Activated naive CD8-positive, alpha-beta T cell treated with anti-CD3 and anti-CD28 coated beads, Interleukin-2, amount 10 ng/mL, durations not matched to agents 7 days and 5 days (primary cell): ENCODE results near the gene P2RY12. TPM values are rescaled to one million over a fixed set of nuclear protein-coding genes. Genes with fewer than 3 reads are reported as not detected.

Experiments used
- ATAC-seq: fragments of 150-1000 bp; cut with Tn5 transposase; one replicate; pipeline ENCODE4 v1.10.0; 2021; ENCODE audit warnings: low read depth, moderate library complexity
- POLR2A ChIA-PET: fragments of 350-600 bp; sonication (Branson Sonifier 250); formaldehyde crosslinking; loops from one replicate; lab custom pipeline; 2021; ENCODE audit warnings: antibody characterized with exemption; lab: Charles Lee
- DNase-seq: peaks from one replicate; pipeline ENCODE4 v3.0.0; 2021
- H3K27ac Mint-ChIP-seq: one replicate; pipeline ENCODE4 v1.8.0; 2022; ENCODE audit warnings: mild to moderate bottlenecking, mixed read lengths
- H3K27me3 Mint-ChIP-seq: one replicate; pipeline ENCODE4 v1.8.0; 2022; ENCODE audit warnings: mild to moderate bottlenecking, moderate library complexity, mixed read lengths
- H3K36me3 Mint-ChIP-seq: one replicate; pipeline ENCODE4 v1.8.0; 2021; ENCODE audit warnings: mild to moderate bottlenecking, mixed read lengths
- H3K4me1 Mint-ChIP-seq: one replicate; pipeline ENCODE4 v1.8.0; 2021; ENCODE audit warnings: mixed read lengths
- H3K4me3 Mint-ChIP-seq: one replicate; pipeline ENCODE4 v1.8.0; 2022; ENCODE audit warnings: mild to moderate bottlenecking, moderate library complexity, mixed read lengths
- H3K9me3 Mint-ChIP-seq: one replicate; pipeline ENCODE4 v1.8.0; 2021; ENCODE audit warnings: mixed read lengths
- total RNA-seq, 2 experiments: library from RNA; stranded (reverse); gene quantifications; one replicate each; pipeline ENCODE4 v1.2.3, GENCODE V29; 2021

P2RY12 gene
- total RNA-seq, 2 experiments from 2014 or later: not detected

- DNase-seq: no peak
- Mint-ChIP-seq H3K9me3 (no peaks in the 10 kb centered on the region), H3K36me3 (no peaks in the 10 kb centered on the region), H3K27me3 (peaks cover 17% of the 10 kb centered on the region), H3K27ac (no peak overlapping the region), H3K4me1 (peaks cover 4% of the 10 kb centered on the region), H3K4me3 (no peak overlapping the region)
- ATAC-seq: no peak
- POLR2A ChIA-PET: no interaction called here
Measured at GRCh38 chr3:151351648-151352047, 32.9 kb downstream of the P2RY12 start.

DNA sequence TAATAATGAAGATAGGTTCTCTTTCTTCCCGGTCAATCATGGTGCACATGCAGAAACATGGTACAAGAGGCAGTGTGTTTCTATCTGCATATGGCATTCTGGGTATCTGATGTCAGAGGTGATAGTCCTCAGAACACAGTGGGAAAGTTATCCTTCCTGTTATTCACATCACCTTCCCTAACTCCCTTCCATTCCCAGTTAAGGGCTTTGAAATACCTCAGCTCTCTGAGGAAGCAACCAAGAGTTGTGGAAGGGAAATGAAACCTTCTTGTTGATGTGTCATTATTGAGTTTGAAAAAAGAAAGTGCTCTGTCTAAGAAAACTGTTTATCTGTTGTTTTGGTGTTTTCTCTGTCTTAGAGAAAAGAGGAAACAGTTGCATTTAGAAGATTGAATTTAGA lies 33.3 kb downstream of the P2RY12 start:
- H3K36me3 Mint-ChIP-seq: no peaks in the 10 kb centered on the region
- no peak for DNase-seq
- H3K9me3 Mint-ChIP-seq: no peaks in the 10 kb centered on the region
- no peak overlapping the region for H3K4me3 Mint-ChIP-seq
- H3K27me3 Mint-ChIP-seq: peaks cover 17% of the 10 kb centered on the region
- POLR2A ChIA-PET: no interaction called here
- no peak overlapping the region for H3K27ac Mint-ChIP-seq
- no peak for ATAC-seq
- H3K4me1 Mint-ChIP-seq: peaks cover 7% of the 10 kb centered on the region

GRCh38 chr3:151350656-151351055 lies 33.9 kb downstream of the P2RY12 start:
- peaks cover 7% of the 10 kb centered on the region for H3K4me1 Mint-ChIP-seq
- no peak for ATAC-seq
- H3K27ac Mint-ChIP-seq: no peak overlapping the region
- no peak for DNase-seq
- H3K9me3 Mint-ChIP-seq: no peaks in the 10 kb centered on the region
- POLR2A ChIA-PET: no interaction called here
- no peaks in the 10 kb centered on the region for H3K36me3 Mint-ChIP-seq
- H3K4me3 Mint-ChIP-seq: no peak overlapping the region
- peaks cover 20% of the 10 kb centered on the region for H3K27me3 Mint-ChIP-seq

DNA sequence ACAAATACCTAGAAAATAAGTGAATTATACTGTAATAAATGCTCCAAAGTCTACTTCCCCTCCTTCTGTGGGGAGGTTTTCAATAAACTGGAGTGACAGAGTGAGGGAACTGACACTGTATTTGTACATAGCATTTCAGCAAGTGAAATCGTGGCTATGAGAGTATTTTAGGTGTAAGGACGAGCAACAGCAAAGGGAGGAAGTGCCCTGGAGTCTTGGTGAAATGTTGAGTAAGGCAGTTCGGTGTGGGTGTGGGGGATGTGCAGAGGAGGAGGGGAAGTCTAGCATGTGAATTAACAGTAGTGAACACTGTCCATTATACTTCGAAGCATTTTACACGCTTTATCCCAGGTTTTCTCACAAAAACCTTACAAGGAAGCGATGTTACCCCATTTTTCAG lies 37.1 kb downstream of the P2RY12 start:
- no peak for DNase-seq
- peaks cover 44% of the 10 kb centered on the region for H3K27me3 Mint-ChIP-seq
- no peak overlapping the region for H3K27ac Mint-ChIP-seq
- ATAC-seq: no peak
- POLR2A ChIA-PET: no interaction called here
- peaks cover 7% of the 10 kb centered on the region for H3K4me1 Mint-ChIP-seq
- H3K9me3 Mint-ChIP-seq: no peaks in the 10 kb centered on the region
- H3K36me3 Mint-ChIP-seq: no peaks in the 10 kb centered on the region
- no peak overlapping the region for H3K4me3 Mint-ChIP-seq

- H3K36me3 Mint-ChIP-seq: no peaks in the 10 kb centered on the region
- peaks cover 6% of the 10 kb centered on the region for H3K4me1 Mint-ChIP-seq
- no peak for DNase-seq
- no peaks in the 10 kb centered on the region for H3K9me3 Mint-ChIP-seq
- ATAC-seq: no peak
- POLR2A ChIA-PET: no interaction called here
- H3K27ac Mint-ChIP-seq: no peak overlapping the region
- peaks cover 38% of the 10 kb centered on the region for H3K27me3 Mint-ChIP-seq
- H3K4me3 Mint-ChIP-seq: no peak overlapping the region
Measured at GRCh38 chr3:151346292-151346691, 38.3 kb downstream of the P2RY12 start.

DNA sequence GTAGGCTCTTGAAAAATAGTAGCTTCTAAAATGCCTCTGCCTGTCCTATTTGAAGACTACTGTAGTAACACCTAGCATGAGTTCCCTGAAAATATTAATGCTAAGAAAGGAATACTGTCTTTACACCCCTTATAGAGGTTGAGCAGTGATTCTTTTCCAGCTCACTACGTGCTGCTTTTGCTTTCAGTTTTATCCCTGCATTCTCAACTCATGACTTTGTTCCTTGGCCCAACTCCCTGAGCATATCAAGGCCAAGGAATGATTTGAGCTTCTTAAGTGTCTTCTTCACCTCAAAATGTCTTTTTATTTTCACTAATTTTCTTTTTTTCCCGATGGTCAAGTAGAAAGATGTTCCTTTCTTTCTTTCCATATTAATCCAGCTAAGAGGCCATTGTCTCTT lies 38.7 kb downstream of the P2RY12 start:
- no peak overlapping the region for H3K4me3 Mint-ChIP-seq
- peaks cover 42% of the 10 kb centered on the region for H3K27me3 Mint-ChIP-seq
- no peaks in the 10 kb centered on the region for H3K36me3 Mint-ChIP-seq

DNA sequence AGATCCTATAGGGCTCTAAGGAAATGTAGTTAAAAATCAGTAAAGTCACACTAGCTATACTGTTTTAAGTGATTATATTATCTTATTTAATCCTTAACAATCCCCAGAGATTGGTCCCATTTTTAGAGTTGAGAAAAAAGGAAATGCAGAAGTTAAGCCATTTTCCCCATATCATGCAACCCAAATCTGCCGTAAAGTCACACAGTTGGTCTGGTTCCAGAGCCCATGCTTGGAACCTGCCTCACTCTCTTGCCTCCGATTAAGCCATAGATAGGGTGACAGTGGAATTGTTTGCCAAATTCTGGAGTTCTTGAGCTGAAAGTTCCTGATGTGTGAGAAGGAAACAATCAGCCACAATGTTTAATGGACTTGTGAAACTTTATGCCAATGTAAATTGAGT lies 52.9 kb downstream of the P2RY12 start:
- POLR2A ChIA-PET: no interaction called here
- Mint-ChIP-seq H3K4me3 (no peak overlapping the region), H3K27me3 (peaks cover 22% of the 10 kb centered on the region), H3K27ac (no peak overlapping the region), H3K9me3 (no peaks in the 10 kb centered on the region), H3K36me3 (no peaks in the 10 kb centered on the region), H3K4me1 (peaks cover 11% of the 10 kb centered on the region)
- ATAC-seq (no peak), DNase-seq (no peak)

More for the DNA sequence above, 38.7 kb downstream of the P2RY12 start:
- ATAC-seq (no peak), DNase-seq (no peak)
- no peaks in the 10 kb centered on the region for H3K9me3 Mint-ChIP-seq
- peaks cover 6% of the 10 kb centered on the region for H3K4me1 Mint-ChIP-seq
- POLR2A ChIA-PET: no interaction called here
- no peak overlapping the region for H3K27ac Mint-ChIP-seq

DNA sequence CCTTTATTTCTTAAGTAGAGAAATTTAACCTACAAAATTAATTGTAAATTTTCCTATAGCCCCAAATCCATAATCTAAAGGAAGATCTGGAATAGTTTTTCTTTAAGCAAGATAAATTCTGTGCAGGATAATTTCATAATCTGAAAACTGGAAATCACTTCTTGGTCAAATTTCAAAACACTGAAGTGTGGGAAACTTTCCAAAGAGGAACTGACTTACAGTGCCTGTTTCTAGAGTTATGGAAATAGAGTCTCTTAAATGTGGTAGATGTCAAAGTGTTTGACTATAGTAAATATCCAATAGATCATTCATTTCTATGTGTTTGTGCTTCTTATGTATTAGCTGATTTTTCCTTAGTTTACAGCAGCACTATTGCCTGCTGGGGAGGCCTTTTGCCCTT lies 53.7 kb downstream of the P2RY12 start:
- Mint-ChIP-seq H3K36me3 (no peaks in the 10 kb centered on the region), H3K27me3 (peaks cover 15% of the 10 kb centered on the region), H3K4me3 (no peak overlapping the region), H3K9me3 (no peaks in the 10 kb centered on the region), H3K4me1 (peaks cover 11% of the 10 kb centered on the region), H3K27ac (no peak overlapping the region)
- ATAC-seq (no peak), DNase-seq (no peak)
- POLR2A ChIA-PET: no interaction called here

DNA sequence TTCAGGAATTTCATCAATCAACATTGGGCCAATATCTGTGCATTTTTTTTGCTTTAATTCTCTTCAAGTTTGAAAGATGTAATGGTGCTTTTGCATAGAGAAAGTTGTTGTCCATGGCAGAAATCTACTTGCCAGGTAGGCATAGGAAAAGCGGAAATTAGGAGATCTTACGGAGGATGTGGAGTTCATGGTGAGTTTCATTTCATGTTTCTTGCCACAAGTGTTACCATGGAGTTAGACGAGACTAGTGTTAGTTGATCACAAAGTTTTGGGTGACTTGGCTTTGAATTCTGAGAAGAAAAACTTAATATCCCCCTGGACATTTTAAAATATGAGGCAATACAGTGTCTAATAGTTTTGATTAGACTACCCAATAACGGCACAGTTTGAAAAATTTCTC lies 54.2 kb downstream of the P2RY12 start:
- Mint-ChIP-seq H3K36me3 (no peaks in the 10 kb centered on the region), H3K4me3 (no peak overlapping the region), H3K4me1 (peaks cover 11% of the 10 kb centered on the region), H3K9me3 (no peaks in the 10 kb centered on the region), H3K27me3 (peaks cover 11% of the 10 kb centered on the region), H3K27ac (no peak overlapping the region)
- POLR2A ChIA-PET: no interaction called here
- no peak for DNase-seq
- ATAC-seq: no peak

DNA sequence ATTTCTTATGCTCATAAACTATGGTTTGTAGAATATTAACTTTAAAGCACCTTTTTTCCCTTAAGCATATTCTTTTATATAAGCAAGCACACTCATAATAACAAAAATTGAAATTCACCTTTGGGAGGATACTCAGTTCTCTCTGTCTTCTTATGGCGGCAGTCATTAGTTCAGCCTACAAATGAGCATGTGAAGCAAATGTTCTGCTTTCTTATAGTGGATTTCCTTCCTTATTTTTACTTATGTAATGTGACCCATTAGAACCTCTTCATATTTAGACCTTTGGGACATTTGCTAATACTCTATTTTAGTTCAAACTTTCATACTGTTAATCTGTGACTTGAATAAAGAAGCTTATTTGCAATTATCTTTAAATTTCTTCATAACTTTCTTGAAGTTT lies 55.2 kb downstream of the P2RY12 start, which contains the start of gene P2RY13:
TSS of gene P2RY13 (minus strand) at position 187 of the 400 bp plus-strand sequence. CDS start at position 166, 21 bp downstream.
- no peak within 1 kb of the TSS for H3K27ac Mint-ChIP-seq
- no peak for ATAC-seq
- POLR2A ChIA-PET: no interaction called here

DNA sequence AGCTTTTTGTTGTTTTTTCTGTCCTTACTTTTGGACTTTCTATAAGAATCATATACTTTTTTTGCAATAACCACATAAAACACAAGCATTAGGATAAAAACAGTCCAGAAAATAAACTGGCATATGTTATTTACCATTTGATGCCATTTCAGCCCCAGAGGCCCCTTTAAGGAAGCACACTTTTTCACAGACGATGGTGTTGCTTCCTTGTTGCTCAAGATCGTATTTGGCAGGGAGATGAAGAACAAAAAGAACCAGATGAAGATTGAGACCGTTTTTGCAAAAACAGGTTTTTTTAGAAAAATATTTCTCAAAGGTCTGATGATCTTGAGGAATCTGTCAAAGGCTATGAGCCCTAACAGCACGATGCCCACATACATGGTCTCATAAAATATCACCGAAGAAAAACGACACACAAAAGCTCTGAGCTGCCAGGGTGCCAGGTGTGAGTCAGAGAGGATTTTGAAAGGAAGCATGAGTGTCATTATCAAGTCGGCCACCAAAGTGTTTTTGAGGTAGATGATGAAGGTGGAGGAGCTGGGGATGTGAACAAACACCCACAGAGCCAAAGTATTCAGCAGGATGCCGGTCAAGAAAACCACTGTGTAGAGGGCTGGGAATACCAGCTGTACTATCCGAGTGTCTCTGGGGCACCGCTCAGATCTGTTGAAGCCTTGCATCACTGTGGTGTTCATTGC lies 56.1 kb downstream of the P2RY12 start:
- Mint-ChIP-seq H3K36me3 (no peaks in the 10 kb centered on the region), H3K9me3 (no peaks in the 10 kb centered on the region), H3K27ac (no peak overlapping the region), H3K27me3 (peaks cover 14% of the 10 kb centered on the region), H3K4me1 (peaks cover 11% of the 10 kb centered on the region), H3K4me3 (peak overlapping the region; percentile 33)
- ATAC-seq (peak; percentile 63), DNase-seq (peak; percentile 26)
- POLR2A ChIA-PET: no interaction called here

More for the DNA sequence above, 55.2 kb downstream of the P2RY12 start, which contains the start of gene P2RY13:
- H3K36me3 Mint-ChIP-seq: no peaks in the 10 kb centered on the region
- no peak for DNase-seq
- H3K27me3 Mint-ChIP-seq: peaks cover 14% of the 10 kb centered on the region
- peaks cover 11% of the 10 kb centered on the region for H3K4me1 Mint-ChIP-seq
- peak within 1 kb of the TSS; percentile 33 for H3K4me3 Mint-ChIP-seq
- no peaks in the 10 kb centered on the region for H3K9me3 Mint-ChIP-seq

DNA sequence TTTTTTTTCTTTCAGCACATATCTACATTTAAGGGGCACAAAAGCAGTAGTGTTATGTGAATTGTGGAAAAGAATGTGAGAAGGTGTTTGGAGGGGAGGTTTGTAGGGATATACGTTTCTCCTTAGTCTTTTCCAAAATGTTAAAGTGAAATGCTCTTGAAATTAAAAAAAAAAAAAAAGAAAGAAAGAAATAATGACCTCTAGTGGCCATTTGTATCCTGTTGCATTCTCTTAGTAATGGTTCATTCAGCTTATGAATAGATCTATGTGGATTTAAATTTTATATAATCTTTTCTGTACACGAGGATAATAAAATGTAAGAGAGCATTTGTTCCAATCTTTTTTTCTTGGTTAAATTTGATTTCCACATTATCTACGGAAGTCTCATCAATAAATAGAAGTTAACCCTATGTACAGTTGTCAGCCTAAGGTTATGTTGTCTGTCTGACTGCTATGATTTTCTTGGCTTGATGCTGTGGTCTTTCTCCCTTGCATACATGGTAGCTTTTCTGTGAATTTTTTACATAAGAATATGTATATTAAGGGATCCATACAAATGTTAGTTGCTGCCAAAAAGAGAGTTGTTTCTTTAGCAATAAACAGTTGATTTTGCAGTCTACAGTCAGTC lies 56.9 kb downstream of the P2RY12 start:
- POLR2A ChIA-PET: no interaction called here
- no peak for DNase-seq
- peaks cover 8% of the 10 kb centered on the region for H3K4me1 Mint-ChIP-seq
- no peaks in the 10 kb centered on the region for H3K36me3 Mint-ChIP-seq
- no peak overlapping the region for H3K4me3 Mint-ChIP-seq
- H3K9me3 Mint-ChIP-seq: no peaks in the 10 kb centered on the region
- peaks cover 14% of the 10 kb centered on the region for H3K27me3 Mint-ChIP-seq
- ATAC-seq: no peak
- no peak overlapping the region for H3K27ac Mint-ChIP-seq

- Mint-ChIP-seq H3K27me3 (peaks cover 9% of the 10 kb centered on the region), H3K9me3 (no peaks in the 10 kb centered on the region), H3K36me3 (no peaks in the 10 kb centered on the region), H3K27ac (no peak overlapping the region), H3K4me3 (no peak overlapping the region), H3K4me1 (no peaks in the 10 kb centered on the region)
- POLR2A ChIA-PET: no interaction called here
- ATAC-seq (no peak), DNase-seq (no peak)
Measured at GRCh38 chr3:151322511-151322910, 62.0 kb downstream of the P2RY12 start.

GRCh38 chr3:151321526-151321925 lies 63.0 kb downstream of the P2RY12 start:
- peaks cover 9% of the 10 kb centered on the region for H3K27me3 Mint-ChIP-seq
- ATAC-seq: no peak
- no peak overlapping the region for H3K4me3 Mint-ChIP-seq
- H3K9me3 Mint-ChIP-seq: no peaks in the 10 kb centered on the region
- H3K27ac Mint-ChIP-seq: no peak overlapping the region
- POLR2A ChIA-PET: no interaction called here
- H3K4me1 Mint-ChIP-seq: no peaks in the 10 kb centered on the region
- no peak for DNase-seq
- H3K36me3 Mint-ChIP-seq: no peaks in the 10 kb centered on the region
